ENCODE measurements around the gene NIT2.
A peak's percentile ranks its signal among the peaks of the same experiment; 100 is the strongest.

Gene NIT2

GRCh38 chr3:100400419-100400779 is 65.8 kb downstream of the NIT2 start:
- no peak for DNase-seq

GRCh38 chr3:100400780-100401673 is 66.5 kb downstream of the NIT2 start, which contains the start of the genes LNP1 and TOMM70:
Gene LNP1 (plus strand): TSS chr3:100401539. CDS start chr3:100429730, 28,191 bp downstream.
Gene TOMM70 (minus strand): TSS chr3:100401089. CDS start chr3:100400949, 140 bp downstream.
- DNase-seq = peak; percentile 97

GRCh38 chr3:100401674-100402041 is 67.1 kb downstream of the NIT2 start:
- DNase-seq = peak; percentile 62

GRCh38 chr3:100402256-100402655 is 67.7 kb downstream of the NIT2 start:
- DNase-seq = no peak

- DNase-seq = no peak
Measured at GRCh38 chr3:100402891-100403290, 68.3 kb downstream of the NIT2 start.

- DNase-seq = no peak
Measured at GRCh38 chr3:100403362-100404249, 69.0 kb downstream of the NIT2 start.

GRCh38 chr3:100404250-100404548 is 69.6 kb downstream of the NIT2 start:
- no peak for DNase-seq

- no peak for DNase-seq
Measured at GRCh38 chr3:100407164-100407563, 72.6 kb downstream of the NIT2 start.

- no peak for DNase-seq
Measured at GRCh38 chr3:100407977-100408532, 73.5 kb downstream of the NIT2 start.

Data from kidney glomerular epithelial cell (primary cell).